Left ventricle myocardium inferior (tissue), 1 donor: ENCODE results near the gene OR4E2. TPM values are rescaled to one million over a fixed set of nuclear protein-coding genes. Genes with fewer than 3 reads are reported as not detected.
"Not testable (repeated sequence)": the region's sequence is repeated elsewhere in the genome, so short reads cannot be mapped to it uniquely, and the experiment has no call there.

Source experiments
- DNase-seq: peaks from one replicate; pipeline ENCODE4 v3.0.0-alpha.2; 2020
- H3K27ac ChIP-seq: fragments of 200-600 bp; replicated peaks from 2 replicates; pipeline ENCODE4 v1.8.0; 2021
- H3K27me3 ChIP-seq: fragments of 200-600 bp; 2 replicates; pipeline ENCODE4 v1.8.0; 2021; ENCODE audit warnings: low read depth
- H3K36me3 ChIP-seq: fragments of 200-600 bp; 2 replicates; pipeline ENCODE4 v1.8.0; 2021
- H3K4me1 ChIP-seq: fragments of 200-600 bp; 2 replicates; pipeline ENCODE4 v1.8.0; 2021
- H3K4me3 ChIP-seq: fragments of 200-600 bp; 2 replicates; pipeline ENCODE4 v1.8.0; 2021; ENCODE audit warnings: mild to moderate bottlenecking, moderate library complexity
- H3K9me3 ChIP-seq: fragments of 200-600 bp; replicated peaks from 2 replicates; pipeline ENCODE4 v1.8.0; 2021
- CTCF ChIP-seq: fragments of 200-600 bp; IDR thresholded peaks from 2 replicates; pipeline ENCODE4 v1.8.0; 2021; ENCODE audit warnings: antibody characterized with exemption, mild to moderate bottlenecking, borderline replicate concordance
- intact Hi-C: fragments of 100-400 bp; cut with micrococcal nuclease; formaldehyde crosslinking; loops from one replicate; pipeline ENCODE4 v1.11.0; 2022
- total RNA-seq: library from RNA; stranded (reverse); fragmentation: NEBNext Ultra II Directional; extraction: Animal tissue kit (Norgen Biotek cat#: 25700); gene quantifications from one replicate; pipeline ENCODE4 v1.2.1, GENCODE V29; 2021
- donor health status: DM: no; HTN: yes; CAD: no; lungs with severe emphysema.

The OR4E2 gene
- total RNA-seq, 1 donor from 2014 or later = not detected

- no peak for TF ChIP-seq CTCF
- no peak for DNase-seq
- peaks cover 16% of the 10 kb centered on the region for H3K9me3 ChIP-seq
- H3K4me1 ChIP-seq = no peaks in the 10 kb centered on the region
- H3K27me3 ChIP-seq = no peaks in the 10 kb centered on the region
- H3K27ac ChIP-seq = no peak overlapping the region
- H3K36me3 ChIP-seq = no peaks in the 10 kb centered on the region
- intact Hi-C loops = no loop called here
- H3K4me3 ChIP-seq = no peak overlapping the region
Measured at GRCh38 chr14:21686468-21686867, 32.8 kb downstream of the OR4E2 start.

- no peak for TF ChIP-seq CTCF
- no peak for DNase-seq
- no peaks in the 10 kb centered on the region for H3K27me3 ChIP-seq
- no peaks in the 10 kb centered on the region for H3K4me1 ChIP-seq
- H3K27ac ChIP-seq = no peak overlapping the region
- no peaks in the 10 kb centered on the region for H3K9me3 ChIP-seq
- intact Hi-C loops = no loop called here
- H3K36me3 ChIP-seq = no peaks in the 10 kb centered on the region
- no peak overlapping the region for H3K4me3 ChIP-seq
Measured at GRCh38 chr14:21694425-21694824, 40.8 kb downstream of the OR4E2 start.

- H3K4me1 ChIP-seq, H3K4me3 ChIP-seq, DNase-seq, H3K9me3 ChIP-seq, H3K36me3 ChIP-seq, H3K27ac ChIP-seq, H3K27me3 ChIP-seq, intact Hi-C loops: not testable (repeated sequence)
Measured at GRCh38 chr14:21697662-21698061, 44.0 kb downstream of the OR4E2 start.

GRCh38 chr14:21698538-21698937, 44.9 kb downstream of the OR4E2 start:
- intact Hi-C loops = not testable (repeated sequence)

GRCh38 chr14:21699551-21699950, 45.9 kb downstream of the OR4E2 start:
- Histone ChIP-seq H3K4me1 (no peaks in the 10 kb centered on the region), H3K27ac (no peak overlapping the region), H3K27me3 (no peaks in the 10 kb centered on the region), H3K4me3 (no peak overlapping the region), H3K9me3 (peaks cover under 1% of the 10 kb centered on the region), H3K36me3 (no peaks in the 10 kb centered on the region)
- intact Hi-C loops = no loop called here
- no peak for TF ChIP-seq CTCF
- no peak for DNase-seq

More at GRCh38 chr14:21698538-21698937, 44.9 kb downstream of the OR4E2 start:
- not testable (repeated sequence) for H3K27ac ChIP-seq, DNase-seq, H3K36me3 ChIP-seq, H3K4me1 ChIP-seq, H3K27me3 ChIP-seq, H3K4me3 ChIP-seq, H3K9me3 ChIP-seq

- no peak for TF ChIP-seq CTCF
- no peak for DNase-seq
- H3K27ac ChIP-seq = no peak overlapping the region
- H3K4me3 ChIP-seq = no peak overlapping the region
- H3K27me3 ChIP-seq = no peaks in the 10 kb centered on the region
- no peaks in the 10 kb centered on the region for H3K36me3 ChIP-seq
- intact Hi-C loops = no loop called here
- peaks cover 19% of the 10 kb centered on the region for H3K9me3 ChIP-seq
- no peaks in the 10 kb centered on the region for H3K4me1 ChIP-seq
Measured at GRCh38 chr14:21702316-21702715, 48.7 kb downstream of the OR4E2 start.
